HG03097 (cell line): ENCODE data around the gene IL10RB.

ENCODE experiments used
- ATAC-seq: cut with Tn5 transposase; IDR thresholded peaks from one replicate; pipeline ENCODE4 v1.9.1; 2021; ENCODE audit not compliant: unreplicated experiment, low FRiP score

Gene IL10RB

GRCh38 chr21:33262921-33263320 lies 3.2 kb upstream of the IL10RB start:
- no peak for ATAC-seq

DNA sequence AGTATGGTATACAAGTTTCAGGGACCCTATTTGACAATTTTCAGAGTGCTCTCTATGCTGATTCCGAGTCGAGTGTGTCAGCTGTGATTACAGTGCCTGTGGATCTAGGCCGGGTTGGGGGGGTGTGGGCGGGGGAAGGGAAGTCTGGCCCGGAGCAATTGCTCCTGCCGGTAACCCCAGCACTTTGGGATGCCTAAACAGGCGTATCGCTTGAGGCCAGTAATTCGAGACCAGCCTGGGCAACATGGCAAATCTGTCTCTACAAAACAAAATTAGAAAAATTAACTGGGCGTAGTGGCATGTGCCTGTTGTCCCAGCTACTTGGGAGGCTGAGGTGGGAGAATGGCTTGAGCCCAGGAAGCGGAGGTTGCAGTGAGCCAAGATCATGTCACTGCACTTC lies 1.6 kb upstream of the IL10RB start:
- no peak for ATAC-seq

GRCh38 chr21:33265664-33266049 lies 510 bp upstream of the IL10RB start:
- ATAC-seq, result peak; percentile 32

DNA sequence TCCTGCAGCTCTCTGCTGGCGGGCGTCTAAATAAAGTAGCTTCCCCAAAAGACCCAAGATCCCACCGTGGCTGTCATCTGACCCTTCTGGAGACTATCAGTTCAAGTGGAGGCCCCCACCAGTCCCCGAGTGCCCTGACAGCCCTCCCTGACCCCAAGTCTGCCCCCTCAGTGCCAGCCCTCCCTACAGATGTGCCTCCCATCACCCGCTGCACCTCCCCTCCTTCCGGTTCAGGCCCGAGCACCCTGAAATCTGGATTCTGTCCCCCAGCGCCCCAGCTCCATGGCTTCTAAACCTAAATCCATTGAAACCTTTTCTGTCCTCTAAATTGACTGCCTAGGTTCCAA lies 595 bp downstream of the IL10RB start:
- ATAC-seq, result no peak

GRCh38 chr21:33267250-33267649 lies 1.1 kb downstream of the IL10RB start:
- no peak for ATAC-seq

GRCh38 chr21:33268393-33268736 lies 2.2 kb downstream of the IL10RB start:
- peak; percentile 14 for ATAC-seq

- peak; percentile 60 for ATAC-seq
Measured at GRCh38 chr21:33268737-33269441, 2.7 kb downstream of the IL10RB start.

DNA sequence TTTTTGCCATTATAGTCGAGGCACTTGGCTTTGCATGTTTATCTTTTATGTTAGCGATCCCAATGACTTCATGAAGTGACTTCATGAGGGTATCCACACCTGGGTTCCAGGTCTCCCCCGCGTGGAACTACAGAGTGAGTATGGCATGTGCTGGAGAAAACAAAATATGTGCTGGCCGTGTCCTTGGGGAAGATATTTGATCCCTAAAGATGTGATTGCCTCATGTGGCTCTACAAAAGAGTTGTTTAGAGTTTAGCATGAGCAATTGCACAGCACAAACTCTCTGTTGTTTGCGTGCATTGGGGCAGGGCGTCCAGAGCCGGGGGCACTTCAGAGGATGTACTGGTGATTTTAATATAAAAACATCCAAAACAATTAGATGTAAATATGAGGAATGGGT lies 4.8 kb downstream of the IL10RB start:
- no peak for ATAC-seq

DNA sequence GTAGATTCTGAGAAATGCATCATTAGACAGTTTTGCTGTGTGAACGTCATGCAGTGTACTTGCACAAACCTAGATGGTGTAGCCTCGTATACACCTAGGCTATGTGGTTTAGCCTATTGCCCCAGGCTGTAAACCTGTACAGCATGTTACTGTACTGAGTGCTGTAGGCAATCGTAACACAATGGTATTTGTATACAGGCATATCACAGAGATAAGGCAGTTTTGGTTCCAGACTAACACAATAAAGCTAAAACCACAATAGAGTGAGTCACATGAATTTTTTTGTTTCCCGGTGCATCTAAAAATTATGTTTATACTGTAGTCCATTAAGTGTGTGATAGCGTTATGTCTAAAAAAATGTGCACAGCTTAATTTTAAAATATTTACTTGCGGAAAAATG lies 6.9 kb downstream of the IL10RB start:
- no peak for ATAC-seq

GRCh38 chr21:33278721-33279120 lies 12.6 kb downstream of the IL10RB start:
- ATAC-seq, result no peak

DNA sequence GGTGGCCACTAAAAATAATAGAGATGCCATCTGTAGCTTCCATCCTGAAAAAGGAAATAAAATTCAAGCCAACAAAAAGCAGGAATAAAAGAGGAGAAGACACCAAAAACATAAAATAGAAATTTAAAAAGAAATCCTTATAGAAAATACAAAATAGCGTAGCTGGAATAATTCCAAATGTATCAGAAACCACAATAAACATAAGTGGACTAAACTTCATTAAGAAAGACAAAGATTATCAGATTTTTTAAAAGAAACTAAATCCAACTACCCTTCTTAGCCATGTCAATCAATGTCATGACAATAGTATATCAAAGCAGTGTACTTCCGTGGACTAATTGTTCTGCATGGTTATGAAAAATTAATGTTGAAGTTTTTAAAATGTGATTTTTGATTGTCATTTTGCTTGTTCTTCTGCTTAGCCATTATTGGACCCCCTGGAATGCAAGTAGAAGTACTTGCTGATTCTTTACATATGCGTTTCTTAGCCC lies 13.2 kb downstream of the IL10RB start:
- no peak for ATAC-seq

GRCh38 chr21:33281096-33281652 lies 15.0 kb downstream of the IL10RB start:
- ATAC-seq, result no peak

GRCh38 chr21:33283203-33283602 lies 17.0 kb downstream of the IL10RB start:
- ATAC-seq, result no peak

- ATAC-seq, result no peak
Measured at GRCh38 chr21:33286076-33286475, 19.9 kb downstream of the IL10RB start.

DNA sequence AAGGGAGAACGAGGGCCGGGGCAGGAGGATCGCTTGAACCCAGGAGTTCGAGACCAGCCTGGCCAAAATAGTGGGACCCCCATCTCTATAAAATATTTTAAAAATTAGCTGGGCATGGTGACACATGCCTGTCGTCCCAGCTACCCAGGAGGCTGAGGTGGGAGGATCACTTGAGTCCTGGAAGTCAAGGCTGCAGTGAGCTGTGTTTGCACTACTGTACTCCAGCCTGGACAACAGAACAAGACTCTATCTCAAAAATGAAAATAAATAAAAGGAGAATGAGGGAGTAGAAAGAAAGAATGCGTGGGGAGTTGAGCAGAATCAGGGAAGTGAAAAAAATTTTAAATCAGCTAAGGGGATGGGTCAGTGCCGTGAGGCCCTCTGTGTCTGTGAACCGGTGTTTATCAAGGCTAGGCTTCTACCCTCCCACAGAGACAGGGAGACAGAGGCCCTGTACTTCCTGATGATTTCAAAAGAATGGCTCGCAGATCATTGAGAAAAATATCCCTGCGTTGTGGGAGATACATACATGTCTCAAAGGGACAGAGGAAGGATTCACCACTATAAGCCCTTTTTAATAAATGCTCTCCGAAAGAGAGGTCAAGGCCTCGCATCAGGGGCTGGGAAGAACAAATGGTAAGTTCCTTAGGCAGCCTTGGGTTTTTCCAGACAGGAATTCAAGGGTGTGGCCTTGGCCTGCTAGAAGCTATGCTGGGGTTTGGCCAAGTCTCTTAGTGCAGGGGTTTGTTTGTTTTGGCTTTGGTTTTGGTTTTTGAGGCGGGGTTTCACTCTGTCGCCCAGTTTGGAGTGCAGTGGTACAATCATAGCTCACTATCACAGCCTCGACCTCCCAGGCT lies 20.7 kb downstream of the IL10RB start:
- no peak for ATAC-seq

- ATAC-seq, result no peak
Measured at GRCh38 chr21:33289199-33289819, 23.1 kb downstream of the IL10RB start.

GRCh38 chr21:33290441-33290840 lies 24.3 kb downstream of the IL10RB start:
- no peak for ATAC-seq

DNA sequence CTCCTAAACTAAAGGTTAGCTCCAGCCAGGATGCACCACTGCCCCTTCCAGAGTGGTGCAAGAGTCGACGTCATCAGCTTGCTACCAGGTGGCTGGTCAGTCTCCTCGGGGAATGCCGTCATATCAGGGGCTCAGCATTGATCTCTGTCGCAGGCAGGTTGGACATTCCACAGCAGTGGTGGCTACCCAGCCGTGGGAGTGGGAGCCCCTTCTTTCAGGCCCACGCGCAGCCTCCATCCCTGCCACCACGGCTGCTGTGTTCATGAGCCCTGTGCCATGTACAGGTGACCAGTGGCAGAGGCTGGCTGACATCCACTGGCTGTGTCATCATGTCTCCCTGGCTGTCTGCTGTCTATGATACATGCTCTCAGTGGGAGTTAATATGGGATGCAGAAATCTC lies 25.5 kb downstream of the IL10RB start:
- no peak for ATAC-seq

GRCh38 chr21:33292724-33293123 lies 26.6 kb downstream of the IL10RB start:
- ATAC-seq, result no peak

- ATAC-seq, result no peak
Measured at GRCh38 chr21:33293136-33293535, 27.0 kb downstream of the IL10RB start.

DNA sequence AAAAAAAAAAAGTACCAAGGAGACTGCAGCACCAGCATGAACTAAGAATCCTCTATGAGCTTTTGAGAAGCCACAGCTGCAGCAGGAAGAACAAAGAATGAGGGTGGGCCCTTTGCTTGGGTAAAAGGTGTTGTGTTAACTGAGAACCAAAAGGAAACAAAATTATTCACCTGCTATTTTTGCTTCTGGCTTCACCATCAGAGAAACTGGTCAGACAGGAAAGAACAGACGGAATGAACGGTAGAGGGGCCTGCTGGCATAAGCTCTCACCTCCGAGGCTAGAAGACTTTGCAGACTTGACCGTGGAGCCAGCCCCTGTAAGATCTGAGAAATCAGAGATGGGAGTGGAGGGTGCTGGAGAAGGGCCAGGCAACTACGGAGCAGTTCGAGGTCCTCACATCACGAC lies 27.6 kb downstream of the IL10RB start:
- no peak for ATAC-seq
